Inferior parietal cortex (tissue), 1 donor: ENCODE results near the gene BRAP.
"Not testable (repeated sequence)": the region's sequence is repeated elsewhere in the genome, so short reads cannot be mapped to it uniquely, and the experiment has no call there.

ENCODE experiments used
- DNase-seq: peaks from one replicate; pipeline ENCODE4 v3.0.0-alpha.2; 2016; ENCODE audit errors: extremely low spot score

BRAP gene

DNA sequence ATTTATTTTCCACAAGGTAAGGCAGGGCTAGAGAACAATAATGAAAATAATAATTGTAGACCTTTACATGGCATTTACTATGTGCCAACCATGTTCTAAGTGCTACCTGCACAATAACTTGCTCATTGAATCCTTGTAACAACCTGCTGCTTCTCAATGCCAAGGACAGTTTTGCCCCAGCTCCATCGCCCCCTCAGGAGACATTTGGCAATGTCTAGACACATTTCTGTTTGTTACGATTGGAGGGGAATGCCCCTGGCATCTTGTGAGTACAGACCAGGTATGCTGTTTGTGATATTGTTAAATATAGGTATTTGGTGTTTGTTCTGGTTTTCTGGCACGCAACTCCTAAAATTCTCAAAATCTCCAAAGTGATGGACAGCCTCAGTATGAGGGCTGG lies 78.5 kb downstream of the BRAP start:
- DNase-seq = no peak

DNA sequence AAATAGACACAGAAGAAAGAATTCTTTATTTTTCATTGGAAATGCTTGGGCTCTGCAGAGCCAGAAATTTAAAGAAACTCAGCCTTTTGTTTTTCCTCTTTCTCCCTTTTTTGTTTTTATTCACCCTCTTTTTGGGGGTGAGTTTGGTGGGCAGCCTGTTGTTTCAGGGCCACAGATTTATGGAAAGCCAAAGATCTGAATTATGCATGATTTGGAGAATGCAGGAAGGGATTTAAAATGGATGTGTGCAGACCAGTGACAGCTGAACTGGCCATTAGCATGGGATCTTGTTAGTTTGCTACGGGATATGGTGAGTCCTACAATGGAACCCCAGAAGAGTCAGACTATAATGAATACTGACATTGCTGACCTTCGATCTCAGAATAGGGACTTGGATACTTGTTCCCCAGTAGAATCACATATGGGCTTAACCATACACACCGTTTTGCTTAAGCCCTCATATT lies 79.0 kb downstream of the BRAP start:
- DNase-seq = peak; percentile 9

DNA sequence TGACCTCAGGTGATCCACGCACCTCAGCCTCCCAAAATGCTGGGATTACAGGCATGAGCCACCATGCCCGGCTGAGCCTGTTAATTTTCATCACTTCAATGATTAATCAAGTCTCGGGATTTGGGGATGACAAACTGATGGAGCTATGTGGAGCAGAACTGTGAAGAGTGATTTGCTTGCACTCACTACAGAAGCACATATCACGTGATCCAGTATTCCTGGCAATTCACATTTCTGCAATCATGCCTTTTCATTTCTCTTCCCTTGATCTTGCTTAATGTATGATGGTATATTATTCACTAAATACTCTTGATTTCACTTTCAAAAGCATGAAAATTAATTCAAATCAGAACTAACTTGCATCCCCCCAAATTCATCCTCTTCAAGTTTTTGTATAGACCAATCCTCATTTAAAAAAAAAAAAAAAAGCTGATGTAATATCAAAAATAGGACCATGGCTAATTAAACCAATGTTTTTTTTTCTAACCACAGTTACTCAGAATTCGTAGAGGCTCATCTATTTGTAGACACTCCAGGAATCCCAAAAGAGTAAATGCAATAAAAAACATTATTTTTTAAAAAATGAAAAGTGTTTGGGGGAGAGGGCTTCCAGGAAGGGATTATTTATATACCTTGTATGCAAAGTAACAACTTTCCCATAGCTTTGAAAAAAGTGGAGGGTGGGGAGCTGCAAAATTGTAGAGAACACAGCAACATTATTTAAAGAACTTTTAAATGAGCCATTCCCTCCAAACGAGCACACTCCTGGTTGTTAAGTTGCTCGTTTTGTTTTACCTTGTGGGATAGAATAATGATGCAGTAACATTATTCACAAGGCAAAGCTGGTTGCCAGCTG lies 79.6 kb downstream of the BRAP start:
- peak; percentile 17 for DNase-seq

DNA sequence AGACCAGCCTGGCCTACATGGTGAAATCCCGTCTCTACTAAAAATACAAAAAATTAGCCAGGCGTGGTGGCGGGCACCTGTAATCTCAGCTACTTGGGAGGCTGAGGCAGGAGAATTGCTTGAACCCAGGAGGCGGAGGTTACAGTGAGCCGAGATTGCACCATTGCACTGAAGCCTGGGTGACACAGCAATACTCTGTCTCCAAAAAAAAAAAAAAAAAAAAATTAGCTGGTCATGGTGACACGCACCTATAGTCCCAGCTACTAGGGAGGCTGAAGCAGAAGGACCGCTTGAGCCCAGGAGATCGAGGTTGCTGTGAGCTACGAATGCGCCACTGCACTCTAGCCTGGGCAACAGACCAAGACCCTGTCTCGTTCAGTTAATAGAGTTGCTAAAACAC lies 82.9 kb downstream of the BRAP start:
- not testable (repeated sequence) for DNase-seq

DNA sequence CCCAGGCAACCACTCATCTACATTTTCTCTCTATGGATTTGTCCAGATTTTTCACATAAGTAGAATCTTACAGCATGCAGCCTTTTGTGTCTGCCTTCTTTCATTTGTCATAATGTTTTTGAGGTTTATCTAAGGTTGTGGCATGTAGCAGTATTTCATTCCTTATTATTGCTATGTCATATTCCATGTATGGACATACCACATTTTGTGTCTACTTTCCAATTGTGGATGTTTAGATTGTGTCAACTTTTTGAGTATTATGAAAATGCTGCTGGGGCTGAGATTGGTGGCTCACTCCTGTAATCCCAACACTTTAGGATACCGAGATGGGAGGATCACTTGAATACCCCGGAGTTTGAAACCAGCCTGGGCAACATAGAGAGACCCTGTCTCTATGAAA lies 83.4 kb downstream of the BRAP start:
- DNase-seq = no peak

DNA sequence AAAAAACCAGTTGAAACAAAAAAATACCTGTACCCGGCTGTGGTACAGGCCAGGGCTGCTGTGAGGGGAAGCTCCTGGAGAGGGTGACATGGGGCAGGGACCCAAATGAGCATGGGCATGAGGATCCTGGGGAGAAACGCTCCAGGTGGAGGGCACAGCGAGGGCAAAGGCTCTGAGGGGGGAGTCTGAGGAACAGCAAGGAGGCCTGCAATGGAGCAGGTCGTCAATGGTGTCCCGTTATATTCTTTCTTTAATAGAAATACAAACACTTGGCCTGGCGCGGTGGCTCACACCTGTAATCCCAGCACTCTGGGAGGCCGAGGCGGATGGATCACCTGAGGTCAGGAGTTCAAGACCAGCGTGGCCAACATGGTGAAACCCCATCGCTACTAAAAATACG lies 84.8 kb downstream of the BRAP start:
- DNase-seq = not testable (repeated sequence)

DNA sequence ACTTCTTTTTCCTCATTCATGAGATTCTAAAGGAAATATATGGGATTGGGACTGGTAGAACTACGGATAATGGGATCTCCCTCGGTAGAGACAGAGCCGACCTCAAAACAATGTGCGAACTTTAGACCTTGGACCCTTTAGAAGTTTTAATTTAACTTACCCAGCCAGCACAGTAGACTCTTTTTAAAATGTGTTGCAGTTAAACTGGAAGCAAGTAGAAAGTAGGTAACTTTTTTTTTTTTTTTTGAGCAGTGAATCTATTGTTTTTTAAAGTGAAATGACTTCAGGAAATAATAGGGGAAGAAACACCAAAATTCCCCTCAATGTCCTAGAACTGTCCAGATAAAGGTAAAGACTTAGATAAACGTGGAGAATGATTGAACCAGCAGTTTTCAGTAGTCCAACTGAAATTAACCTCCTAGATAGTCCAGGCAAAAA lies 85.5 kb downstream of the BRAP start:
- no peak for DNase-seq

DNA sequence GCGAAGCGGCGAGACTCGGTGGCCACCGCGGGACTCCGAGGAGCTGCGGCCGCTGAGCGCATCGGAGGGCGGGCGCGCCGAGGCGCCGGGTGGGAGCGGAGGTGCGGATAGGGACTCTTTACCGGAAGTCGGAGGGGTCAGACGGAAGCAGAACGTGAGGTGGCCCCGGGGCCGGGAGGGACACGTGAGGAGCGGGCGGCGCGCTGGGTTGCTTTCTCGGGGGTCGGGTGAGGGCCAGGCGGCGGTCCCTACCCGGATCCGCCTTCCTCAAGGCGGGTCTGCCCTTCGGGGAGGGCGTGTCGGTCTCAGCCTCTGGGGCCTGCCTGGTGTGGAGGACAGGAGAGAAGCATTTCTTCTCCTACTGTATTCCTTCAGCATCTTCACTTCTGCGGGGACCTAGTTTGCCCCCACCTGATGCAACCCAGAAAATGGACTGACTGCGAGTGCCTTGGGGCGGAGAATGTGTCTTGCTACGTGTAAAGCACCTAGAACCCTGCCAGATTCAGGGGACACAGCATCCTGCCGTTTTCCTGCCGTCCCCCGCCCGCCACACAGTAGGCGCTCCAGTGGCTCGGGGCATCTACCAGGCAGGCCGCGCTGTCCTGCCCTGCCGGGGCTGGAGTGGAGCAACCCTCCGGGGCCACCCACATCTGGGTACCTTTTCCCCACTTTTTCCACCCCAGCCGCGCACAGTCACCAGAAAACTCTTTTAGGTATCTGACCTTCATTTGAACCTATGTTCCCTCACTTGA lies 86.1 kb downstream of the BRAP start:
- peak; percentile 80 for DNase-seq

DNA sequence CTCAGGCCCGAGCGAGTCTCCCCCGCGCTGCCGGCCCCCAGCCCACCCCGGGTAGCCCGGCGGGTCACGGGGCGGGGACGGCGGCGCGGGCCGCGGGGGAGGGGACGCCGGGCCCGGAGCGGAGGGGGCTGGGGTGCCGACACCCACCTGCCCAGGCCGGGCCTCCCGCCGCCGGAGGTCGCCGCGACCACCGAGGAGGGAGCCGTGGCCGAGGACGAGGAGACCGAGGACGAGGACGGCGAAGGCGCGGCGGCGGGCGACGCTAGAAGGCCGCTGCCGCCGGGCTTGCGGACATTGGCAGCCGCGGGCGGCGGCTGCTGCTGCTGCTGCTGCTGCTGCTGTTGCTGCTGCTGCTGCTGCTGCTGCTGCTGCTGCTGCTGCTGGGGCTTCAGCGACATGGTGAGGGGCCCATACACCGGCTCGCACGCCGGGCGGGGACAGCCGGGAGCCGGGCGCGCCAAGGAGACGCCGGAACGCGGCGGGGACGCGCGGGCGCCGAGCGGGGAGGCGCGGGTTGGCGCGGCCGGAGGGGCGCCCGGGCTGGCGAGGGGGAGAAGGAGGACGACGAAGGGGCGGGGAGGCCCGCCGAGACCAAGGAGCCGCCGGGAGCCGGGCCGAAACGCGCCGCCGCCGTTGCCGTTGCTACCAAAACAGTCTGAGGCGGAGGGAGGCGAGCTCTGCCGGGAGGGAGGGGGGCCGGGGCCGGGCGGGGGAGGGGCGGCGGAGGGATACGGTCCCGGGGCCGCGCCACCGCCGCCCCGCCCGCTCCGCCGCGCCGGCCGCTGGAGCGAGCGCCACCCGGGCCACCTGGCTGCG lies 86.9 kb downstream of the BRAP start, which contains the start of gene ATXN2:
Gene ATXN2, minus strand, starts transcription at position 679 of the 816 bp plus-strand sequence. Its CDS starts 281 bp downstream, at position 398.
- peak; percentile 26 for DNase-seq

DNA sequence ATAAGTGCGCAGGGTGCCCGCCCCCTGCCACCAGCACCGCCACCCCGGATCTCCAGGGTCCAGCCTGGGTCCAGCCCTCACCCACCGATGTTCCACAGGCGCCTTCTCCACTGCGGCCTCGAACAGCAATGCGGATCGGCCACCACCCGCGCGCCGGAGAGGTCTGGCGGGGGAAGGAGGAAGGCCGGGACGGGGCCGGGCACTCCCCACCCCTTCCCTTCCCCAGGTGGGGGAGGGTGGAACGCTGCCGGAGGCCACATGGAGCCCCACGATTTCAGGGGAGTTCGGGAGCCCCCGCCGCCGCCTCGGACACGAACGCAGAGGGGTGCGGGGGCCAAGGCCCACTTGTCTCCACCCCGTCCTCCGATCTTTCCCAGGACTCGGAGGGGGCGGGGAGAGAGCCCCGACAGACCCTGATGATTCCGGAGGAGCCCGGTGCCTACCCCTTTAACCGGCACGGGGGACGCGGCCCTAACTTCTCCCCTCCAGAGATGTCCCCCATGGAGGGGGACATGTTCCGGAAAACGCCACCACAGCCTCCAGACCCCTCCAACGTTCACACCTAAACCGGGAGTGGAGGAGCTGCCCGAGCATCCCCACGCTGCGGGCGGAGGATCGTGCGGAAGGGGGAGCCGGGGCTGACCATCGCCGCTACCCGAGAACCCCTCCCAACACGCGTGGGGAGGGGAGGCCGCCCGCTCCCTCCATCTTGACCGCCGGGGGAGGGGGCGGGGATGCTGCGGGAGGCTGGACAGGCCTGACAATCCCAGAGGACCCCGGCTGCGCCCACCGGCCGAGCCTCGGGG lies 87.7 kb downstream of the BRAP start:
- no peak for DNase-seq

DNA sequence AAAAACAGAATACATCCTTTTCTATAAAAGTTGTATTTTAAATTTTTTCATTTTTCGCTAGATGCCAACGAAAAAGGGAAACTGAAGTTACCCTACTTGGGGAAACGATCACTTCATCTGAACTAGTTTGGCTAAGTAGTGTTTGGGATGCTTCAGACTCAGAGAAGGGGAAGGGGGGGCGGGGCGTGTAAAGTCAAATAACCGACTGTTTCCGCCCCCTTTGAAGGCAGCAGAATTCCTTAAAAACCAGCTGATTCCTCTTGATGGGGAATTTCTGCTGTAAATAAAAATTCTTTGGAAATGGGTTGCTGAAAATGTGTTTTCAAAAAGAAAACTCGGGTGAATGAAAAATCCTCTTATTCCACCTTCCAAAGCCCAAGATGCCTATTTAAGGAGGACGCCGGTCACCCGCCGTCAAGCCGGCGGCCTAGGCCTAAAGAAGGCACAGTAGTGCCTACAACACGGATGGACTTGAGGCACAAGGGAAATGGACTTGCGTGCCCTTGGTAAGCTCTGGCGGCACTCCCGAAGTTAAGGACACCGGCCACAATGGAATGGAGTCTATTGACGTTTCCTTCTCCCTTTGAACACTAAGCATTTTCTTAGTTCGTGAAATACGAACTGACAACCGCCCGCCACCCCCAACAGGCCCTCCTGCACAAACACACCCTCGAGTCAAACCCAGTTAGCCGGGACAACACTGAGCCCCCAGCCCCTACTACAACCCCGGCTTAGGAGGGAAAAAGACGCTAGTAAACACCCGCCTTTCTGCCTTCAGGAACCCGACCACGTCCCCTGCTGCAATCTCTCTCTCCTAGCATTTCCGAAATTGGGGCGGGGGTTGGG lies 88.5 kb downstream of the BRAP start:
- peak; percentile 40 for DNase-seq

DNA sequence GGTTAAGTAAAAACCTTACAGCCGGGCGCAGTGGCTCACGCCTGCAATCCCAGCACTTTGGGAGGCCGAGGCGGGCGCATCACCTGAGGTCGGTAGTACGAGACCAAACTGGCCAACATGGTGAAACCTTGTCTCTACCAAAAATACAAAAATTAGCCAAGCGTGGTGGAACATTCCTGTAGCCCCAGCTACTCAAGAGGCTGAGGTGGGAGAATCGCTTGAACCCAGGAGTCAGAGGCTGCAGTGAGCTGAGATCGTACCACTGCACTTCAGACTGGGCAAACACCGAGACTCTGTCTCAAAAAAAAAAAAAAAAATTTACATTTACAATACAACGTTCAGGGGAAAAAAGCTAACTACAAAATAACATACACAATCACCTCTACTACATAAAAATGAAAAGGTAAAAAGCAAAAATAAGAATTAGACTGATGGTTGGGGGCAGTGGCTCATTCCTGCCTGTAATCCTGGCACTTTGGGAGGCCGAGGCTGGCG lies 90.4 kb downstream of the BRAP start:
- DNase-seq = not testable (repeated sequence)
